Stimulated activated memory B cell treated with anti-CD40 and anti-IgM and Interleukin-4, amounts not matched to agents 10 μg/mL and 1 μg/mL and 100 μg/mL, for 72 hours (primary cell): Measurements from ENCODE around the gene MARCKSL1.

Experiments used
- ATAC-seq: fragments of 150-1000 bp; cut with Tn5 transposase; 2 replicates; pipeline ENCODE4 v1.10.0; 2021
- H3K27ac Mint-ChIP-seq: one replicate; pipeline ENCODE4 v1.8.0; 2022; ENCODE audit warnings: mild to moderate bottlenecking, mixed read lengths
- H3K27me3 Mint-ChIP-seq: one replicate; pipeline ENCODE4 v1.8.0; 2022; ENCODE audit warnings: mixed read lengths
- H3K36me3 Mint-ChIP-seq: one replicate; pipeline ENCODE4 v1.8.0; 2022; ENCODE audit warnings: mixed read lengths
- H3K4me1 Mint-ChIP-seq: one replicate; pipeline ENCODE4 v1.8.0; 2022; ENCODE audit warnings: mixed read lengths
- H3K4me3 Mint-ChIP-seq: one replicate; pipeline ENCODE4 v1.8.0; 2022; ENCODE audit warnings: mild to moderate bottlenecking, moderate library complexity, mixed read lengths
- H3K9me3 Mint-ChIP-seq: one replicate; pipeline ENCODE4 v1.8.0; 2022; ENCODE audit warnings: mixed read lengths

The MARCKSL1 gene

DNA sequence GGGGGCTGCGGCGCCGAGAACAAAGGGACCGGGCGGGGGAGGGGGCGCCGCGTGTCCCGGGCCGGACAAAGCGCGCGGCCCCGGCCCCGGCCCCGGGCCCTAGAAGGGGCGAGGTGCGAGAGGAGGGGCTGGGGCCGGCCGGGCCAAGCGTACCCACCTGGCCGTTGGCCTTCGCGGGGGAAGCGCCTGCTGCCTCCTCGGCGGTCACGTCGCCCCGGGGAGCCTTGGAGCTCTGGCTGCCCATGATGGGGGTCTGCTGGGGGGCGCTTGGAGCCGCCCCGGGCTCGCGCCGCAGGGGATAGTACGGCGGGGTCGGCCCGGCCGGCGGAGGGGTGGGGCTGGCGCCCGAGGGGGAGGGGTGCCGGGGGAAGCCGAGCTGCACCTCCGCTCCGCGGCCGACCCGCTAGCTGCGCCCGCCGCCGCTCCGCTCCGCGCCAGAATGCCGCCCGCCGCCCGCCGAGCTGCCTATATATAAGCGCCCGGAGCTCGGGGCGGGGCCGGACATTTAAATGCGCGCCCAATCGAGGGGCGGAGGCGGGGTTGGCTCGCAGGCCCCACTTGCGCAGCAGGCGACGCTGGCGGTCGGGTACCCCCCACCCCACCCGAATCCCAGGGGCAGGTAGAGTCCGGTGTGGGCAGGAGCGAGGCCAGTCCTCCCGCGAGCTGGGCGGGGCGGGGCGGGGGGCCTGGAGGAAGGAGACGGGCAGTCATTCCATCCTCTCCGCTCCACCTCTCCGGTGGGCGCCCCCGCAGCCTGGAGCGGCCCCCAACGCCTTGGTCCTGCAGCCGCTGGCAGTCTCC lies at the start of gene MARCKSL1:
Gene MARCKSL1 (minus strand): TSS at position 444 of the 801 bp plus-strand sequence. CDS start 200 bp downstream, at position 244.
- Mint-ChIP-seq H3K36me3 (peaks cover 20% of the 10 kb centered on the region), H3K4me1 (peaks cover 74% of the 10 kb centered on the region), H3K27ac (peak within 1 kb of the TSS; percentile 67), H3K27me3 (no peaks in the 10 kb centered on the region), H3K9me3 (no peaks in the 10 kb centered on the region), H3K4me3 (peak within 1 kb of the TSS; percentile 89)
- peak; percentile 69 for ATAC-seq

GRCh38 chr1:32380057-32380456 lies 44.0 kb upstream of the MARCKSL1 start:
- Mint-ChIP-seq H3K27ac (peak overlapping the region; percentile 48), H3K27me3 (no peaks in the 10 kb centered on the region), H3K36me3 (peaks cover 66% of the 10 kb centered on the region), H3K4me1 (peaks cover 11% of the 10 kb centered on the region), H3K4me3 (no peak overlapping the region), H3K9me3 (no peaks in the 10 kb centered on the region)
- ATAC-seq: no peak

- Mint-ChIP-seq H3K4me3 (no peak overlapping the region), H3K36me3 (peaks cover 72% of the 10 kb centered on the region), H3K4me1 (peaks cover 23% of the 10 kb centered on the region), H3K27ac (no peak overlapping the region), H3K27me3 (no peaks in the 10 kb centered on the region), H3K9me3 (no peaks in the 10 kb centered on the region)
- no peak for ATAC-seq
Observed at GRCh38 chr1:32377541-32378220, 41.6 kb upstream of the MARCKSL1 start.

GRCh38 chr1:32376199-32376598 lies 40.2 kb upstream of the MARCKSL1 start:
- no peak for ATAC-seq
- H3K9me3 Mint-ChIP-seq: no peaks in the 10 kb centered on the region
- H3K27ac Mint-ChIP-seq: no peak overlapping the region
- H3K36me3 Mint-ChIP-seq: peaks cover 77% of the 10 kb centered on the region
- no peak overlapping the region for H3K4me3 Mint-ChIP-seq
- peaks cover 35% of the 10 kb centered on the region for H3K4me1 Mint-ChIP-seq
- H3K27me3 Mint-ChIP-seq: no peaks in the 10 kb centered on the region

- no peaks in the 10 kb centered on the region for H3K9me3 Mint-ChIP-seq
- ATAC-seq: no peak
- H3K27me3 Mint-ChIP-seq: no peaks in the 10 kb centered on the region
- peaks cover 66% of the 10 kb centered on the region for H3K36me3 Mint-ChIP-seq
- H3K27ac Mint-ChIP-seq: peak overlapping the region; percentile 5
- peaks cover 24% of the 10 kb centered on the region for H3K4me1 Mint-ChIP-seq
- H3K4me3 Mint-ChIP-seq: no peak overlapping the region
Observed at GRCh38 chr1:32373996-32374592, 38.1 kb upstream of the MARCKSL1 start.

DNA sequence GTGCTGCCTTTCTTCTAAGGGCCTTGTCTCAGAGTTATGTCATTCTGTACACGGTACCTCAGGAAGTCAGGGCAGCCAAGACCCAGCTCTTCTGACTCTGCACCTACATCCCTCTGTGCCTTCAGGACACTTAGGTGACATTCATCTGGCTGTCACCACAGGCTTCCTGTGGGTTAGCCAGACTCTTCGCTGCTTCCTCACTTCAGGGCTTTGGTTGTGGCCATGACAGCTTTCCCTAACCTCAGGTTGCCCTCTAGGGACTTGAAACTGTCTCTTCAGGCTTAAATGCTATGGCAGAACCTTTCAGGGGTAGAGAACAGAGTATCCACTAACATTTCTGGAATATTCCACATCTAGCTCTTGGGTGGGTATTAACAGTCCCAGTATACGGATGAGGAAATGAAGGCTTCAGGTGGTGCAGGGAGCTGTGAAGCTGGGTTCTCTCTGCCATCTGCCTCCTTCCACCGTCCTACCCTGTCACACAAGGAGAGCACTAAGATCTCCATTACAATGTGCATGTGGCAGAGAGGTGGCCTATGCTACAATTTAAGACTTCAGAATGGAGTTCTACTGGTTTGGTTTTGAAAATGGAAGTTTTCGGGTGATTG lies 36.2 kb upstream of the MARCKSL1 start:
- H3K4me3 Mint-ChIP-seq: no peak overlapping the region
- no peak overlapping the region for H3K27ac Mint-ChIP-seq
- no peaks in the 10 kb centered on the region for H3K27me3 Mint-ChIP-seq
- peak; percentile 91 for ATAC-seq
- peaks cover 24% of the 10 kb centered on the region for H3K4me1 Mint-ChIP-seq
- no peaks in the 10 kb centered on the region for H3K9me3 Mint-ChIP-seq
- peaks cover 58% of the 10 kb centered on the region for H3K36me3 Mint-ChIP-seq

GRCh38 chr1:32367912-32368635 lies 32.0 kb upstream of the MARCKSL1 start:
- Mint-ChIP-seq H3K9me3 (no peaks in the 10 kb centered on the region), H3K27me3 (no peaks in the 10 kb centered on the region), H3K27ac (no peak overlapping the region)

GRCh38 chr1:32365445-32365844 lies 29.4 kb upstream of the MARCKSL1 start:
- H3K4me3 Mint-ChIP-seq: no peak overlapping the region

More at GRCh38 chr1:32367912-32368635, 32.0 kb upstream of the MARCKSL1 start:
- H3K36me3 Mint-ChIP-seq: peaks cover 57% of the 10 kb centered on the region
- ATAC-seq: no peak
- H3K4me3 Mint-ChIP-seq: no peak overlapping the region
- H3K4me1 Mint-ChIP-seq: peaks cover 20% of the 10 kb centered on the region

GRCh38 chr1:32364836-32365235 lies 28.8 kb upstream of the MARCKSL1 start:
- no peaks in the 10 kb centered on the region for H3K9me3 Mint-ChIP-seq
- no peaks in the 10 kb centered on the region for H3K27me3 Mint-ChIP-seq
- H3K27ac Mint-ChIP-seq: no peak overlapping the region
- H3K36me3 Mint-ChIP-seq: peaks cover 55% of the 10 kb centered on the region
- no peak for ATAC-seq
- no peak overlapping the region for H3K4me3 Mint-ChIP-seq
- H3K4me1 Mint-ChIP-seq: peaks cover 31% of the 10 kb centered on the region

More at GRCh38 chr1:32365445-32365844, 29.4 kb upstream of the MARCKSL1 start:
- peaks cover 25% of the 10 kb centered on the region for H3K4me1 Mint-ChIP-seq
- H3K27me3 Mint-ChIP-seq: no peaks in the 10 kb centered on the region
- H3K9me3 Mint-ChIP-seq: no peaks in the 10 kb centered on the region
- no peak for ATAC-seq
- H3K36me3 Mint-ChIP-seq: peaks cover 55% of the 10 kb centered on the region
- H3K27ac Mint-ChIP-seq: peak overlapping the region; percentile 3

DNA sequence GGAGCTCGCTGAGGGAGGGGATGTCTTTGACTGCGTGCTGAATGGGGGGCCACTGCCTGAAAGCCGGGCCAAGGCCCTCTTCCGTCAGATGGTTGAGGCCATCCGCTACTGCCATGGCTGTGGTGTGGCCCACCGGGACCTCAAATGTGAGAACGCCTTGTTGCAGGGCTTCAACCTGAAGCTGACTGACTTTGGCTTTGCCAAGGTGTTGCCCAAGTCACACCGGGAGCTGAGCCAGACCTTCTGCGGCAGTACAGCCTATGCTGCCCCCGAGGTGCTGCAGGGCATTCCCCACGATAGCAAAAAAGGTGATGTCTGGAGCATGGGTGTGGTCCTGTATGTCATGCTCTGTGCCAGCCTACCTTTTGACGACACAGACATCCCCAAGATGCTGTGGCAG lies 27.7 kb upstream of the MARCKSL1 start:
- Mint-ChIP-seq H3K27ac (no peak overlapping the region), H3K27me3 (no peaks in the 10 kb centered on the region), H3K9me3 (no peaks in the 10 kb centered on the region), H3K4me3 (no peak overlapping the region), H3K4me1 (peaks cover 38% of the 10 kb centered on the region), H3K36me3 (peaks cover 47% of the 10 kb centered on the region)
- ATAC-seq: no peak

GRCh38 chr1:32362474-32363313 lies 26.7 kb upstream of the MARCKSL1 start, which contains the start of the genes FAM229A and TSSK3:
Gene FAM229A (minus strand): TSS chr1:32362485. CDS start chr1:32362091, 394 bp downstream.
Gene TSSK3 (plus strand): TSS chr1:32362539. CDS start chr1:32362702, 163 bp downstream.
- Mint-ChIP-seq H3K27ac (peak within 1 kb of the TSS; percentile 74), H3K9me3 (no peaks in the 10 kb centered on the region), H3K4me3 (peak within 1 kb of the TSS; percentile 52), H3K27me3 (no peaks in the 10 kb centered on the region), H3K36me3 (peaks cover 41% of the 10 kb centered on the region), H3K4me1 (peaks cover 45% of the 10 kb centered on the region)
- ATAC-seq: no peak

DNA sequence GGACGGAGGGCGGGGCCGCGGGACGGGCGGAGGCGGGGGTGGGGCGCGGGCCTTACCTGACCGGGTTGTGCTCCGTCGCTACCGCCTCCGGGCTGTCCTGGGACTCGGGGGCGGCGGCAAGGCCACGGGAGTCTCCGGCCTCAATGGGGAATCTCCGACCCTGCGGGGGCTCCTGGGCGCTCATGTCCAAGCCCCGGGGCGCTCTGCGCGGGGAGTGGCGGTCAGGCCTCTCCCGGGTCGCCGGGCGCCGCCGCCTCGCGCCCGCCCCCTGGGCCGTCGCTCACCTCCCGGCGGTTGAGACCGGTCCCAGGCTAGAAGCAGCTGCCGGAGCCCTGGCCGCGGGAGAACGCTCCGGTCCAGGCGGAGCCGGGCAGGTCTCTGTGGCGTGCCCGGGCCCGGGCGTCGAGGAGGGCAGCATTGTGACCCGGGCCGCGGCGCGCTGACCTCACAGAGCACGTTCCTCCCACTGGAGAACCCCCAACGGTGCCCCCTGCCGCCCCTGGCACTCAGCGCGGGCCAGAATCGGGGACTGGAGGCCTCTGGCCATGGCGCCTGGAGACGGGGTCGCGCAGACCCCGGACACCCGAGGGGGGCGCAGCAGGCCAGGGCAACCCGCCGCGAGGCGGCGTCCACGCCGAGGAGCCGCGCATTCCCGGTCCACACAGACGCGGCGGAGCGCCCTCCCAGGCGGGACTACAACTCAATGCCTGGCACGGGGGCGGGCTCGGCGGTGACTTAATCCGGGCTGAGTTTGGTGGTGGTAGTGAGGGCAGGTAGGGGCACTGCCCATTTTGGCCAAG lies 25.8 kb upstream of the MARCKSL1 start:
- peak overlapping the region; percentile 52 for H3K4me3 Mint-ChIP-seq
- H3K4me1 Mint-ChIP-seq: peaks cover 49% of the 10 kb centered on the region
- no peaks in the 10 kb centered on the region for H3K9me3 Mint-ChIP-seq
- H3K27ac Mint-ChIP-seq: peak overlapping the region; percentile 38
- peak; percentile 61 for ATAC-seq
- H3K27me3 Mint-ChIP-seq: no peaks in the 10 kb centered on the region
- peaks cover 41% of the 10 kb centered on the region for H3K36me3 Mint-ChIP-seq

DNA sequence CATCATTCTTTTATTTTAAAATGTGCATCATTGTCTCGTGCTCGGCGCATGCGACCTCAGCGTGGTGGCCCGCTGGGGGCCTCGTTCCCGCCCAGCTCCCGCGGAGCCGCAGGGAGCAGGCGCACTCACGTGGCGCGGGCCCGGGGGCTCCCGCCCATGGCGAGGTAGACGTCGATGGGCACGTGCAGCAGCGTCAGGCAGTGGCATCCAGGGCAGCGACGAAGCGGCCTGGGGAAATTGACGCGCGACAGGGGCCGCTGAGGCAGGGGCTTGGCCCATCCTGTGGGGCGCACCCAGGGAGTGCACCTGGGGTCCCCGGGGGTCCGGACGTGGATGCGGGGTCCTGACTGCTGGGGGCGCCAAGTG lies 25.3 kb upstream of the MARCKSL1 start:
- H3K27ac Mint-ChIP-seq: peak overlapping the region; percentile 74

More for the DNA sequence above, 25.3 kb upstream of the MARCKSL1 start:
- H3K4me3 Mint-ChIP-seq: no peak overlapping the region
- no peak for ATAC-seq
- peaks cover 43% of the 10 kb centered on the region for H3K36me3 Mint-ChIP-seq
- peaks cover 55% of the 10 kb centered on the region for H3K4me1 Mint-ChIP-seq
- H3K27me3 Mint-ChIP-seq: no peaks in the 10 kb centered on the region
- H3K9me3 Mint-ChIP-seq: no peaks in the 10 kb centered on the region
